Neural cell (in vitro differentiated cells): Measurements from ENCODE around the gene FNDC11.

ENCODE experiments used
- CTCF ChIP-seq: fragments of 450-650 bp; IDR thresholded peaks from 2 replicates; pipeline ENCODE4 v1.5.1; 2014; ENCODE audit warnings: antibody characterized with exemption, mild to moderate bottlenecking, moderate library complexity; ENCODE audit not compliant: poor library complexity, severe bottlenecking
- RAD21 ChIP-seq: fragments of 450-650 bp; conservative IDR thresholded peaks from 2 replicates; pipeline ENCODE4 v1.6.1; 2014; ENCODE audit warnings: antibody characterized with exemption, mild to moderate bottlenecking, moderate library complexity
- SMC3 ChIP-seq: fragments of 450-650 bp; conservative IDR thresholded peaks from 2 replicates; pipeline ENCODE4 v1.6.1; 2014; ENCODE audit warnings: antibody characterized with exemption, mild to moderate bottlenecking, moderate library complexity; ENCODE audit not compliant: poor library complexity
- TAF1 ChIP-seq: IDR thresholded peaks from 2 replicates; pipeline ENCODE4 v1.6.1; 2012; ENCODE audit warnings: low read depth

GRCh38 chr20:63557481-63557891 lies 3.5 kb downstream of the FNDC11 start:
- TF ChIP-seq CTCF (no peak), RAD21 (no peak), TAF1 (no peak), SMC3 (no peak)
